Middle frontal gyrus (tissue), 1 donor: Measurements from ENCODE around the gene SDK1.
"Not testable (repeated sequence)": the region's sequence is repeated elsewhere in the genome, so short reads cannot be mapped to it uniquely, and the experiment has no call there.

Experiments
- DNase-seq: peaks from one replicate; pipeline ENCODE4 v3.0.0-alpha.2; 2015; ENCODE audit warnings: low spot score; ENCODE audit errors: extremely low spot score

SDK1 gene

DNA sequence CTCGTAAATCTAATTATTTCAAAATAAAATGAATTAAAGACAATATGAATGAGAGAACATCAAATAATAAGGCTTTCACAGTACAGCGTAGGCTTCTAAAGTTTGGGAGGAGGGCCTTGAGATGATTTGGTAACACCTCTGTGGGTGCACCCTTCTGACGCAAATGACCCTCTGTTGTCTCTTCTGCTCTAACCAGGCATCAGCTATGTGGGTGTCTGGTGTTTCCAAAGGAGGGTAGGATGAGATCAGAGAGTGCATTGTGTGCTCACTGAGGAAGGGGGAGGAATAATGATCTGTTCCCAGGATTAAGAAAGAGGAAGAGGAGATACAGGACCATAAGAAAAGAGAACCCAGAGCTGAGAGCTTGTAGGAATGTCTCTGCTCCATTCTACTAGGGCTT lies 420.4 kb downstream of the SDK1 start:
- DNase-seq: no peak

DNA sequence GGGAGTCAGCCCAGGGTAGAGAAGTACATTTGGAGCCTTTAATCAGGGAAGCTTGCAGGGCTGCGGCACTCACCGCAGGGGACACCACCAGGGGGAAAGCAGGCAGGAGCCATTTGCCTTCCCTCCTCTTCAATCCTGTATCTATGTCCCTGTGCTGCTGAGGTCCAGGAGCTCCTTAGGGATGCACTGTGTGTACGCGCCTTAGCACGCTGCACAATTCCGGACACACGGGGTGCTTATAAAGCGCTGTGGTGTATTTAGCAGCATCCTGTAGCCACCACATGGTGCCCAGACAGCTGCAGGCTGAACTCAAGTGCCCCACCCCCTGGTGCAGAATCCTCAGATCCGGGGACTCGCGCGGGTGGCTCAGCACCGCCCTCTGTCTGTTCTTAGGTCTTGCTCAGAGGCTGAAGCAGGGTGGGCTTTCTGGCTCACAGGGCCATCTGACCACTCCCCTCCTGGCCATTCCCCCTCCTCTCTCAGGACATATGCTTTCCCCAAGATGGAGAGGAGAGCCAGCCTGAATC lies 421.4 kb downstream of the SDK1 start:
- no peak for DNase-seq

- no peak for DNase-seq
These were observed 424.4 kb downstream of the SDK1 start for GRCh38 chr7:3725155-3726059.

DNA sequence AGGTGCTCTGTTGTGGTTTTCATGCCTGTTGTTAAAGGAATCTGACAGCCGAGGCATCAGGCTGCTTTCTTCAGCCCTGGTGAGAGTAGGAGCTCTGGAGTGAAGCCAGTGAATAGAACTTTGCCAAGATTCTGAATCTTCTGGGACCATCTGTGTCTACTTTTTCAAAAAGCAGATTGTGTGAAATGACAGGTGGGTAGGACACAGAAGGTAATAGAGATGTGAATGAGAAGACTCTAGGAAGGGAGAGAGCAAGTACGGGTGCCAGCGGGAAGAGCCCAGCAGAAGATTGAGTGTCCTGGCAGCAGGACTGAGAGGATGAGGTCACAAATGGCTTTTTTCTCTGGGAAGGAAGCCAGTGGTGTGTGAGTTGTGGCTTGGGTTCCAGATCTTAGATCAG lies 429.2 kb downstream of the SDK1 start:
- DNase-seq: no peak

- DNase-seq: no peak
These were observed 431.4 kb downstream of the SDK1 start for GRCh38 chr7:3732395-3733005.

DNA sequence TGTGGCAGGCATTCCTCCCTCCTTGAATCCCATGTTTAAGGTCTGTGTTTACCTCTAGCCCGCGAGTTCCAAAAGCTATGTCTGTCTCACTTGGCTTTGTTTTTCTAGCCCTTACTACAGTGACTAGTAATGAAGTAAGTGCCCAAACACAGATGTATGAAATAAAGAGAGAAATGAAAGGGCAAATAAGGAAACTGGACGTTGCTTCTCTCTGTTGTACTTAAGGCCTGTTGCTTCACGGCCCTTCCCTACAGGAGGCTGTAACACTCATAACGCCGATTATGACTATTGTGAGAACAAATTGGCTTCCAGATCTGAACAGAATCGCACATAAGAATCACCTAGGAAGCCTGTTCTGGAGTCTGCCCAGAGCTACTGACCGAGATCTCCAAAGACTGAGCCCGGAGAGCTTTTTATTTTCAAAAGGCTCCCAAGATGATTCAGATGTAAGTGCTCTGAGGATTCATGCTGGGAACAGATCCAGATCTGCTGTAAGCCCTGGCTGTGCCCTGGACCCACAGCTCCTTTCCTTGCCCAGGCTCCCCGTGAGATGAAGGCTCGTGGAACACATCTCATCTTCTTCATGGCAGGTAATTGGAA lies 432.6 kb downstream of the SDK1 start:
- DNase-seq: no peak

DNA sequence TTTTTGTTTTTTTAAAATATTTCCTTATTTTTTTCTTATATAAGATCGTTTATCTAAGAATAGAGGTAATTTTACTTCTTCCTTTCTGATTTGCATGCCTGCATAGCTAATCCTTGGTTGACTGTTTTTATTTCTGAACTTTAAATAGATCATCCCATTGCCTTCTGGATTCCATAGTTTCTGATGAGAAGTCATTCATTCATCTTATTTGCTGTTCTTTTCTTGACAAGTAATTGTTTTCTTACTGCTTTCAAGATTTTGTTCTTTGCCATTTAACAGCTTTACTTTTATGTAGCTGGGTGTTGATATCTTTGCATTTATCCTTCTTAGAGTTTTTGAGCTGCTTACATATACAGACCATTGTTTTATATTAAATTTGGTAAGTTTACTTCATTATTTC lies 437.9 kb downstream of the SDK1 start:
- no peak for DNase-seq

DNA sequence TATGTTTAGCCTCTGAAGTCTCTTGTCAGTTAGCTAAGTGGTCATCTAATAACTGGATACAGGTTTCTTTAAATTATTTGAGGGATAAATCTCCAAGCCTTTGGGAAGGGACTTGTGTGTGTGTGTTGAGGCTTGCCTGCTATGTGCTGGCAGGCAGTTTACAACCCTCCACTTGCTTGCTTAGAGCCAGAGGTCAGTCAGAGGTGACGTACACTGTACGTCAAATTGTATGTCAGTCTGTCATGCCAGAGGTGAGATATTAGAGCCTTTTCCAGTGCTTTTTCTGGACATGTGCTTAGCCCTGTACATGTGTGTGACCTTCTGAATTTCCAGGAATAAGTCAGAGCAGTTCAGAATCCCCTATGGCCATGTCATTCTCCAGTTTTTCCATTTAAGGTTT lies 438.9 kb downstream of the SDK1 start:
- no peak for DNase-seq

DNA sequence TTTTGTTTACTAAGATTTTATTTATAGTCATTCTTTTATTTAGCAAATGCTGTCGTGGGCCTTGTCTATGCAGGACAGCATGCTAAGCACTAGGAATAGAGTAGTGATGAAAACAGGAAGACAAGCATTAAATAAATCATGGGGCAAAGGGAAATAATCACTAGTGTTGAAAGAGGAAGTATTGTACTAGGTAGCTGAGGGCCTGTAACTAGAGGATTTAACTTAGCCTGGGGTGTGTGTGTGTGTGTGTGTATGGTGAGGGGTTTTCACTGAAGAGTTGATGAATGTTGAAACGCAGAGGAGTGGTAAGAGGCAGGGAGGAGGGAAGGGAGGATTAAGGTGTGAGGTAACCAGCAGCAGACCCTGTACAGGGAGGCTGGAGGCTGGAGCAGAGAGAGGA lies 446.4 kb downstream of the SDK1 start:
- DNase-seq: no peak

GRCh38 chr7:3748389-3748788 lies 447.3 kb downstream of the SDK1 start:
- DNase-seq: no peak

DNA sequence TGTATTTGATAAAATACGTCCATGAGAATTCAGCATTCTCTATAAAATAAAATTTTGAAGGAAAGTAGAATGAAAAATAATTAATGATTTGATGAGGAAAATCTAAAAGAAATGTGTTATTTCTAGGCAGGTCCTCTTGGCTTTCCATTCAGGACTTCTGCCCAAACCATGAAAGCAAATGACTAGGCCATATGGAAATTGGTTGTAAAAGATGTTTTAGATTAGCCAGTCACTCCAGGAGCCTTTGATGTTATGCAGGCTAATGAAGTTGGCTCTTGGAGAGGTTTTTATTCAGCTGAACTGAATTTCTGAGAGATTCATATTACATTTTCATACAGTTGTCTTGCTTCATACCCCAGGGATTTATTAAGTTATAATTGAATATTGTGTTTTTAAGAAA lies 452.8 kb downstream of the SDK1 start:
- DNase-seq: no peak

- DNase-seq: peak; percentile 65
These were observed 453.7 kb downstream of the SDK1 start for GRCh38 chr7:3754493-3755341.

- DNase-seq: not testable (repeated sequence)
These were observed 454.9 kb downstream of the SDK1 start for GRCh38 chr7:3755778-3756453.

DNA sequence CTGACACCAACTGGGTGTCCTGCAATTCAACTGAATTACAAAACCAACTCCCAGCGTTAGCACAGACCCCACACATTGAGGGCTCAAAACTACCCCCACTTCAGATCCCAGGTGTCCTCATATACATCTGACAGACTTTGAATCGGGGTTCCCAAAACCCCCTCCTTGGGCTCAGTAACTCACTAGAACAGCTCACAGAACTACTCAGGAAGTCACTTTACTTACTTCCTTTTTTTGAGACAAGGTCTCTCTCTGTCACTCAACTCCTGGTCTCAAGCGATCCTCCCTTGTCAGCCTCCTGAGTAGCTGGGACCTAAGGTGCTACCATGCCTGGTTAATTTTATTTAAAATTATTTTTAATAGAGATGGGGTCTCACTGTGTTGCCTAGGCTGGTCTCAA lies 456.0 kb downstream of the SDK1 start:
- no peak for DNase-seq

GRCh38 chr7:3760651-3761050 lies 459.6 kb downstream of the SDK1 start:
- DNase-seq: no peak

DNA sequence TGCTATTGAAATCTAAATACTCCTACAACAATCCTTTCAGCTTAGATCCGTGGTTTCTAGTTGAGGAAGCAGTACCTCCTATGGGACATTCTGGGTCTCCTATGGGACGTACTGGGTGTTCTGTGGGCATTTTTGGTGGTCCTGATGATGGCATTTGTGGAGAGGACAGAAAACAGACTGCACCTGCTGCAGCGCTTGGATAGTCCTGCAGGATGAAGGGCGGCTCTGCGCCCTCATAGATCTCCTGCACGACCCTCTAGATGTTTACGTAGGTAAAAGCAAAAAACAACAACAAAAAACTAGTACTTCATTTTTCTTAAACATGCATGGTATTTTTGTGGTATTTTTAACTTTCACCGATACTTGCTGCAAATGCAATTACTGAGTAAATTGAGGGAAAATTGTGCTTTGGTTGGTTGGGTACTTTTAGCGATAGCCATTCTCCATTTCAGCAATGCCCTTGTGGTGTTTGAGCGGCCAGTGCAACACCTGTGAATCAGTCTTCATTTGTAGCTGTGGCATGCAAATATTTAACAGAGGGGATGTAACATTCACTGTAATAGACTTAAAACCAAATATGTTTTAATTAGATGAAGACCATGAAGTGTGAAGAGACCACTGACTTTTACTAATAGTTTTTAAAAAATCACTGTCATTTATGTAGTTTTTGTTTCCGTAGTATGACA lies 461.2 kb downstream of the SDK1 start:
- DNase-seq: no peak

DNA sequence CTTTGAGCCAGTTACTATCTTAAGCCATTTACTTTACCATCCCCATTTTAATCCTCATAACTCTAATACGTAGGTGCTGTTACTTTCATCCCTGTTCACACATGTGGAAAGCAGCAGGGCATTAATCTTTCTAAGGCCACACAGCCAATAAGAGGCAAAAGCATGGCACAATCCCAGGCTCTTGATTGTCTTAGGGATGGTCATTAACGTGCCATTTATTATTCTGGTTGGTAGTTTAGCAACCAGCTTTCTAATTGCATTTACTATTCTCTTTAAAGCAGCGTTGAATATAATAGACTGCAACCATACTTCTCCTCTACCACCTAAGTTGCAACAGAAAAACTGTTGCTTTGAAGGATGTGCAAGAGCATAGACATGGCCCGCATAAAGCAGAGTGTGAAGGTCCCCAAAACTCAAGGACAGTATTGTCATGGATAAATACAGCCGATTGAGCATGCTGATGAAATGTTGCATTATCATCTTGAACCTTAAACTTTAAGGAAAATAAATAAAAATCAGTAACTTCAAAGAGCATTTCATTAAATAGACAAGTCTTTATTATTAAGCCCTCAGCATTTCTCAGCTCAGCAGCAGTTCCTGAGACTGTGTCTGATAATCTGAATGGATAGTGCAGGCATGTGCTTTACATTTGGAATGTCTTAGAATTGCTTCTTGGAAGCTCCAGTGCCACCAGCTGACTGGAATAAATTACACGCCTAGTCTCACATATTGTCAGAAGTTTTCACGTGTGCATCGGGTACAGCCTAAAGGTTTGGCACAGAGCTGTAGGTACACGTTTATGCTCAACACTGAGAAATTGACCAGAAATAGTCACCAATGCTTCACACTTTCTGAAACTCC lies 467.1 kb downstream of the SDK1 start:
- DNase-seq: no peak

DNA sequence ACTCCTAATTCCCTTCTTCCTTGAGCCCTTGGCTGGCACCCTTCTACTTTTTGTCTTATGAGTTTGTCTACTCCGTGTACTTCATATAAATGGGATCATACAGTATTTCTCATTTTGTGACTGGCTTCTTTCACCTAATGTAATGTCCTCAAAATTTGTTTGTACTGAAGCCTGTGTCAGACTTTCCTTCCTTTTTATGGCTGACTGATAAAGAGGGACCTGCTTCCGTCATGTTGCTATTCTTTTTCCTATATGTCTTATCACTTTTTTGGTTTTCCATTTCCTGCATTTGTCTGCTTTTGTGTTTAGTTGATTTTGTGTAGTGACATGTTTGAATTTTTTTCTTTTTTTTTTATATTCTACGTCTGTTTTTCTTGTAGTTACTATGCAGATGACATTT lies 470.9 kb downstream of the SDK1 start:
- no peak for DNase-seq

- no peak for DNase-seq
These were observed 477.3 kb downstream of the SDK1 start for GRCh38 chr7:3778345-3778744.
